HG03565 (cell line): ENCODE measurements around the gene RFX2.
"Not testable (repeated sequence)": the region's sequence is repeated elsewhere in the genome, so short reads cannot be mapped to it uniquely, and the experiment has no call there.

ENCODE experiments used
- ATAC-seq: cut with Tn5 transposase; IDR thresholded peaks from one replicate; pipeline ENCODE4 v1.9.1; 2021; ENCODE audit warnings: mild to moderate bottlenecking, moderate library complexity; ENCODE audit not compliant: unreplicated experiment

RFX2 gene

GRCh38 chr19:5974721-5975387, 135.4 kb downstream of the RFX2 start:
- no peak for ATAC-seq

DNA sequence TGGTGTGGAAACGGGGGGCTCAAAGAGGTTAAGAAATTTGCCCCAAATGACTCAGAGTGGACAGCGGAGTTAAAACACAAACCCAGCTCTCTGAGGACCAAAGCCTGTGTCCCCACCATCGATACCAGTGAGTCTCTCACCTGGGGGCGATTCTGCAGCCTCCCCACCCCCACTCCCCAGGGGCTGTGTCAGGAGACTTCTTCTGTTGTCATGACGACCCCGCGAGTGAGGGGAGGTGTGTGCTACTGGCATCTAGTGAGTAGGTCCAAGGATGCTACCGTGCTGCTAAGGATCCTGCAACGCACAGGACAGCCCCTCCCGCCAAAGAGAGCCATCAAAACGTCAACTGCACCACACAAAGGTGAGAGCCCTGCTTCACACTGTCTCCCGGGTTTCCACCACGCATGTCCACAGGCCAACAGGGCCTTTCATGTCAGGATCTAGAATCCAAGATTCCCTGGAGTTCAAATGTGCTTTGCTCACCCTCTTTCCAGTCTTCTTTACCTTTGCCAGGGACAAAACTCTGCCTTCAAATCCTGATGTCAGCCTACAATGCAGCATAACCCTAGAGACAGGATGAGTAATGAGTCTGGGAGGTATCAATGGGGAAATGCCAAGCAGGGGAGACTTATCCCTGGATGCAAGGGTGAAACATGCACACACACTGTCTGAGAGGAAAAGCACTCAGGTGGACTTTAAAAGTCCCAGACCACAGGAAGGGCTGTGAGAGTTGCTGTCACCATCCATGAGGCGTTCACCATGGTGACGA, 136.2 kb downstream of the RFX2 start:
- ATAC-seq = no peak

GRCh38 chr19:5973376-5973775, 136.9 kb downstream of the RFX2 start:
- ATAC-seq = no peak

DNA sequence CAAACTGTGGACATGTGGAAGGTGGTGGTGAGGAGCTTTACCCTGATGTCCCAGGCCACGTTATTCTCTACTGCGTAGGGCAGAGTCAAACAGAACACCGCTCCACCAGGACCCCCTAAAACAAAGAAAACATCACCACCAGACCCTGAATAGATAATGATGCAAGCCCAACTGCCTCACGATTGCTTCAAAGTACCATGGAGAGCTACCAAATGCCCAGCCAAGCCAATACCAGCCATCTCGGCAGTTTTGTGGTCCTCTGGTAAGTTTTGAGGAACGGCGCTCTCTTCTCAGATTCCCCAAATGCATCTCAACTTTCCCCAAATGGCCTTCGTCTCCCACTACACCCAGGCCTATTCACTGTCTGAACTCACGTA, 138.0 kb downstream of the RFX2 start:
- no peak for ATAC-seq

DNA sequence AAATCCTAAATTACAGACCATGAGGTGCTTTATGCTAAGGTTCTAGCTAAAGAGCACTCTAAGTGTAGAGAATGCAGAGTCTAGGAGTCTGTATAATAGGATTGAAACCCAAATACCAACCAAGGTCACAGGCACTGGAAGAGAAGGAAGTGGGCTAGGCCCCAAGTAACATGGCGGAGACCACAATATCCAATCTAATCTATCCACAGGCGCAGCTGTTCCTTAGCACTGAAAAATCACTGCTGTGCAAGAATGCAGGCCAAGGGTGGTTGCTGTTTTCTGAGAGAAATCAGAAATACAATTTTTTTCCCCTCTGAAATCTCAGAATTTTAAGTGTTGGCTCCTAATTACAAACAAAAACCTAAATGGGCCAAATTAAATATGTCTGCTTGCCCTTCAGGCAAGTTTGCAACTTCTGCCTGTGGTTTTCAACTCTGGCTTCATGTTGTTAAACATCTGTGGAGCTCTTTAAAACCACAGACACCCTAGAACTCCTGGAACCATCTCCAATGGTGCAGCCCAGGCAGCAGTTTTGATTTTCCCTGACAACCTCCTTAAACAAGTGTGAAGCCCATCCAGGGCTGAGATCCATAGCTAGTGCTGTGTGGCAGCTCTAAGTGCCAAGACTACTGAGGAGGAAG, 138.5 kb downstream of the RFX2 start:
- ATAC-seq = no peak

GRCh38 chr19:5969476-5969875, 140.8 kb downstream of the RFX2 start:
- no peak for ATAC-seq

GRCh38 chr19:5968431-5969373, 141.6 kb downstream of the RFX2 start:
- ATAC-seq = no peak

GRCh38 chr19:5967994-5968430, 142.3 kb downstream of the RFX2 start:
- ATAC-seq = peak; percentile 59

- ATAC-seq = no peak
These were observed 142.7 kb downstream of the RFX2 start for GRCh38 chr19:5967571-5967970.

DNA sequence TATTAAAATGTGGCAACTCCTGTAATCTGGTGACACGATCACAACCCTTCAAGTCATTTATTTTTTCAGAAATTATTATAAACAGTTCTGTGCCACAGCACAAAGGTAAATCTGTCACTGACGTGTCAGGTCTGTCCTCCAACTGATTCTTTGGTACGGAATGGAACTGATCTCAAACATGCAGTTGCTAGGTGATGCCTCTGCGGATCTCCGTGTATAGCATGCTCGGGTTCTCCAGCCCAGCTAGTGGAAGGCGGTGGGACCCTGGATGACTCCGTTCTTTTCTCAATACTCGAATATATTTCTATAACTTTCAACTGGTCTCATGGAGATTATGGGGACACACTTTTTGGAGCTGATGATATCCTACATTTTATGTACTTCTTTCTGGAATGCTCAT, 143.4 kb downstream of the RFX2 start:
- ATAC-seq = no peak

- ATAC-seq = no peak
These were observed 144.1 kb downstream of the RFX2 start for GRCh38 chr19:5966215-5966614.

- no peak for ATAC-seq
These were observed 145.3 kb downstream of the RFX2 start for GRCh38 chr19:5964816-5965565.

DNA sequence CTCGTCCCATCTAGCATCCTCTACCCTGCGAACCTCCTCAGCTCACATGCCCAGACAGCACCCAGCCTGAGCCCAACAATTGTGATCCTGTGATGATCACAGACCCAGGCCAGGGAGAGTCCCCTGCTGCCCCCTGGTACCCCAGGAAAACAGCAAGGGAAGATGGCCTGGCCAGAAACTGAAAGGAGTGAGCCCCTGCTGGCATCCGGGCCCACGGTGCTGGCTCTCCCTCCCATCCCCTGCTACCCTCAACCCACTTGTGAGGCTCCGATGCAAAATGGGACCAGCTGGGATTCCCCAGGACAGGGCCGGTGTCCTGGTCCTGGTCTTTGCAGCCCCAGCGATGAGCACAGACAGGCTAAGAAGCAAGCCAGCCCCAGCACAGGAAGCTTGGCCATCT, 146.4 kb downstream of the RFX2 start:
- ATAC-seq = no peak

- ATAC-seq = not testable (repeated sequence)
These were observed 147.0 kb downstream of the RFX2 start for GRCh38 chr19:5963259-5963658.

GRCh38 chr19:5961969-5962945, 148.0 kb downstream of the RFX2 start:
- ATAC-seq = no peak

DNA sequence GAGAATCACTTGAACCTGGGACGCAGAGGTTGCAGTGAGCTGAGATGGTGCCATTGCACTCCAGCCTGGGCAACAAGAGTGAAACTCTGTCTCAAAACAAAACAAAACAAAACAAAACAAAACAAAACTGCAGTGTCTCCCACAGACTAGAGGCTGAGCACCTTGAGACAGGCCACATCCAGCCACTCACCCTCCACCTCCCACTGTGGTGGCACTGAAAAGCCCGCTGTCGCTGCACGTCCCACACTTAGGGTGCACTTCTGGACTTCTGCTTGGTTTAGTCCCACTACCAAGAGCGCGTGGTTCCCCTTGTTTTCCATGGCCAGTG, 148.7 kb downstream of the RFX2 start:
- not testable (repeated sequence) for ATAC-seq

GRCh38 chr19:5960005-5961001, 150.0 kb downstream of the RFX2 start:
- ATAC-seq = no peak
